ENCODE measurements around the gene TNIK. TPM values are rescaled to one million over a fixed set of nuclear protein-coding genes. Genes with fewer than 3 reads are reported as not detected.
A peak's percentile ranks its signal among the peaks of the same experiment; 100 is the strongest.
"Not testable (repeated sequence)": the region's sequence is repeated elsewhere in the genome, so short reads cannot be mapped to it uniquely, and the experiment has no call there.

TNIK gene
- polyA plus RNA-seq, 1 donor: 32.3 TPM

DNA sequence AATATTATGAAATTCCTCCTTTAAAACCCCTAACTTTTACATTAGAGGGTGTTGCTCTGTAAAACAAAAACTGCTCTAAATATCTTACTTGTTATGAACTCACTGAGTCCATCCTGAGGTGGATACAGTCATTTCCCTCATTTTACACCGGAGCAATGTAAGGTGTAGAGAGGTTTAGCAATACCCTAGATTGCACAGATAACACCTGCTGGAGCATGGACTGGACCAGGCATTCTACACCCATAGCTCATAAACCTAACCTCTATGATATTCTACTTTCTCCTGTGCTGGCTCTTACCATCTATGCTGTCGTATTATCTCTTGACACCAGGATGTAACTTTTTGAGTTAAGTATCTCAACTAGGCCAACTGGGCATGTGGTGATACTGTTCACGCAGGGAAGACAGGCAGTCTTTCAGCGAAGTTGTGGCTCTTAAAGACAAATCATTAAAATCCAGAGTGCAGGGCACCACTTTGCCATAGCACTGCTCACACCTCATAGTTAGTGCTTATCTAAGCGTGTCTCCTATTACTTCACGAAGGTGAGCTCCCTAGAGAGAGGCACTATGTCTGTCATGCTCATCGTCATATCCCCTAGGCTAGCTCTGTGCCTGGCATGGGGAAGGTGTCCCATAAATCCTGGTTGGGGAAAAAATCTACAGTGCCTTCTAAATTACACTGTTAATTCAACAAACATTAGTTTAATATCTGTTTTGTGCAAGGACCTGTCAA lies 333.6 kb downstream of the TNIK start:
- H3K27ac ChIP-seq (ENCODE audit: low read length): peak overlapping the region; percentile 42
- no peak overlapping the region for H3K4me3 ChIP-seq (ENCODE audit: low read length)
- peaks cover 3% of the 10 kb centered on the region for H3K36me3 ChIP-seq (ENCODE audit: control insufficient read depth, insufficient read depth, low read length)
- H3K27me3 ChIP-seq (ENCODE audit: control insufficient read depth, insufficient read depth, low read length): no peaks in the 10 kb centered on the region
- no peaks in the 10 kb centered on the region for H3K4me1 ChIP-seq (ENCODE audit: control insufficient read depth, insufficient read depth, low read length)
- 100% methylated on average over 1 of the region's 7 CpGs for WGBS (ENCODE audit: insufficient coverage, low lambda C conversion rate)
- peak; percentile 46 to 54 for DNase-seq
- H3K9me3 ChIP-seq (ENCODE audit: control insufficient read depth, low read depth, low read length): no peaks in the 10 kb centered on the region

DNA sequence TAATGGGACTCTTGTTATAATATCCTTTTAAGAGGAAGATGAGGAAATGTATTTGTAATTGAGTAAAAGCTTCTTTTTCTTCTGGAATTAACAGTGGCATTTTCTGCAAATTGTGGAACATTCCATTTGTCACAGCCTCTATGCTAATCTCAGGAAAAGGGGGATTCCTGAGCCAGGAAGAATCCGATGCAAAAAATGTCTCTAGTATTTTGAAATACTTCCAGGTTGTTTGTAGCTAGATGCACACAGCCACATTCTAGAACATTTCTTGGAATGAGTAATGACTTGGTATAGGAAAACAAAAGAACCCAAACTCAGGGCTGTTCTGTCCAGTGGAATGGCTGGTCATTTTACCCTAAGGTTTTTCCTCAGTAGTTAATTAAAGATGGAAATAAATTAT lies 335.2 kb downstream of the TNIK start:
- no peaks in the 10 kb centered on the region for H3K4me1 ChIP-seq (ENCODE audit: control insufficient read depth, insufficient read depth, low read length)
- H3K27me3 ChIP-seq (ENCODE audit: control insufficient read depth, insufficient read depth, low read length): no peaks in the 10 kb centered on the region
- no peak for DNase-seq
- peaks cover 7% of the 10 kb centered on the region for H3K36me3 ChIP-seq (ENCODE audit: control insufficient read depth, insufficient read depth, low read length)
- H3K9me3 ChIP-seq (ENCODE audit: control insufficient read depth, low read depth, low read length): no peaks in the 10 kb centered on the region
- H3K27ac ChIP-seq (ENCODE audit: low read length): no peak overlapping the region
- no peak overlapping the region for H3K4me3 ChIP-seq (ENCODE audit: low read length)
- WGBS (ENCODE audit: insufficient coverage, low lambda C conversion rate): 83% methylated on average over 1 of the region's 1 CpG

DNA sequence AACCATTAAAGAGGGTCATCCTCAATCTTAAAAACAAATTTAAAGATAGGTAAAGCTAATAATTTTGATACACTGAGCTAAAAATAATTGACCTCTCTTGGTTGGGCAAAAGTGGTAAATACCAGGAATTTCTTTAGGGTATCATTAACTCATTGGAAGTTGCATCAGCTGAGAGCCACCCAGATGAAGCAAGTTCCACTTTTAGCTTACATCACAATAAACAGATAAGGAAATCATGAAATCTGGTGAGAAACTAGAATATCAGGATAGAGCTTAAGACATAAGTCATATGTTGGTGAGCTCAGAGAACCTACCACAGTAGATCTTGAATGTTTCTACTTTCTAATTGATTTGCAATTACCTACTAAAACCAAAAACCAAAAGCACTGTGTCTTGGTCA lies 336.3 kb downstream of the TNIK start:
- Histone ChIP-seq H3K27me3 (ENCODE audit: control insufficient read depth, insufficient read depth, low read length) (no peaks in the 10 kb centered on the region), H3K36me3 (ENCODE audit: control insufficient read depth, insufficient read depth, low read length) (peaks cover 7% of the 10 kb centered on the region), H3K4me3 (ENCODE audit: low read length) (no peak overlapping the region), H3K27ac (ENCODE audit: low read length) (no peak overlapping the region), H3K9me3 (ENCODE audit: control insufficient read depth, low read depth, low read length) (no peaks in the 10 kb centered on the region), H3K4me1 (ENCODE audit: control insufficient read depth, insufficient read depth, low read length) (no peaks in the 10 kb centered on the region)
- peak in 1 of 2 donors; percentile 12 for DNase-seq

DNA sequence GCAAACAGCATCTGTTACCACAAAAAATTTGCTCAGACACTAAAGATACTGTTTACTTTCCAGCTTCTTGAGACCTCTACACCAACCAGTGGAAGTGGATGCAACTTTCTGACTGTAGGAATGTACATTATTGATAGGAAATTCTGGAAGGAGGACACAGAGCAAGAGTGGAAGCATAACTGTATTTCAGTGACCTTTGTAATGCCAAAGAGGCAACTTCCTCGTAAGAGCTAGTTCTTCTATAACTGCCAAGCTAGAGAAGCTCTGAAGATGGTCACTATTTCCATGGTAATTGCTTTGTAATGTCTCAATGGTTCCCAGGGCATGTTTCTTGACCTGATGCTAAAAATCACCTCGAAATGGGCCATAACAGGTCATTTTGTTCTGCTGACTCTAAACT lies 337.3 kb downstream of the TNIK start:
- H3K9me3 ChIP-seq (ENCODE audit: control insufficient read depth, low read depth, low read length): no peaks in the 10 kb centered on the region
- H3K36me3 ChIP-seq (ENCODE audit: control insufficient read depth, insufficient read depth, low read length): peaks cover 7% of the 10 kb centered on the region
- WGBS (ENCODE audit: insufficient coverage, low lambda C conversion rate): no CpG with 5 or more reads among the region's 2 CpGs
- no peak for DNase-seq
- no peak overlapping the region for H3K27ac ChIP-seq (ENCODE audit: low read length)
- no peaks in the 10 kb centered on the region for H3K4me1 ChIP-seq (ENCODE audit: control insufficient read depth, insufficient read depth, low read length)
- H3K4me3 ChIP-seq (ENCODE audit: low read length): no peak overlapping the region
- no peaks in the 10 kb centered on the region for H3K27me3 ChIP-seq (ENCODE audit: control insufficient read depth, insufficient read depth, low read length)

DNA sequence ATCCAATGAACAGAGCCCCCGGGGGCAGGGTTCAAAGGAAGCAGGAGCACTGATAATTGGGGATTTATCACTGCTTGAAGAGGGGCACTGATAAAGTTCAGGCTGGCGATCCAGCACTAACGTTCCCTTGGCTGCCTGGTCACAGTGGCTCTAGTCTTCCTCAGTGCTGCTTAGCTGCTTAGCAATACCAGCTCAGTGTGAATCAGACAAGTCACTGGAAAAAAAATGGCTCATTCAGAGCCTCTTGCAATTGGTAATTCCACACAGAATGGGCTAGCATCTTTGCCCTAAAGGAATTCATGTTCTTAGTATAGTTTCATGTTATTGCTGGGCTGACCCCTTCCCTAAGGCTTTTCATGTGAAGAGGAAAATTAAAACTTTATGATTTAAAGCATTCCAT lies 338.0 kb downstream of the TNIK start:
- H3K27me3 ChIP-seq (ENCODE audit: control insufficient read depth, insufficient read depth, low read length): no peaks in the 10 kb centered on the region
- no peak overlapping the region for H3K27ac ChIP-seq (ENCODE audit: low read length)
- 60% methylated on average over 1 of the region's 3 CpGs for WGBS (ENCODE audit: insufficient coverage, low lambda C conversion rate)
- H3K9me3 ChIP-seq (ENCODE audit: control insufficient read depth, low read depth, low read length): no peaks in the 10 kb centered on the region
- no peak overlapping the region for H3K4me3 ChIP-seq (ENCODE audit: low read length)
- H3K4me1 ChIP-seq (ENCODE audit: control insufficient read depth, insufficient read depth, low read length): no peaks in the 10 kb centered on the region
- DNase-seq: no peak
- H3K36me3 ChIP-seq (ENCODE audit: control insufficient read depth, insufficient read depth, low read length): peaks cover 7% of the 10 kb centered on the region

DNA sequence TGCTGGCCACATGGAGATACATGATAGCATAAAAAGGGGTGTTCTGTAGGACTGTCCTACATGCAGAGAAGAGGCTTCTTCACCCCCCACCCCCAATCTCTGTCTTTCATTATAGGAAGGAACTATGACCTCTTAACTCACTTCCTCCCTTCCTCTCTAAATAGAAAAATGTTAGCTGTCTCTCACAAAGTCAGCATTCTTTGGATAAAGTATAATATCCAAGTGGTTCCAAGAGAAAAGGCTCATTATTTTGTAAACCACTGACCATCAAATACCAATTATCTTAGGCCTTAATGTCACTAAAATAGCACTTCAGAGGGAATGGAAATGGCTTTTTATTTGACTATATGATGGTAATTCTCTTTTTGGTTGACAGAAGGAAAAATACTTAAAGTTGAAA lies 338.4 kb downstream of the TNIK start:
- H3K36me3 ChIP-seq (ENCODE audit: control insufficient read depth, insufficient read depth, low read length): peaks cover 7% of the 10 kb centered on the region
- H3K4me1 ChIP-seq (ENCODE audit: control insufficient read depth, insufficient read depth, low read length): no peaks in the 10 kb centered on the region
- no peak for DNase-seq
- no peaks in the 10 kb centered on the region for H3K27me3 ChIP-seq (ENCODE audit: control insufficient read depth, insufficient read depth, low read length)
- no peaks in the 10 kb centered on the region for H3K9me3 ChIP-seq (ENCODE audit: control insufficient read depth, low read depth, low read length)
- H3K27ac ChIP-seq (ENCODE audit: low read length): no peak overlapping the region
- no peak overlapping the region for H3K4me3 ChIP-seq (ENCODE audit: low read length)

DNA sequence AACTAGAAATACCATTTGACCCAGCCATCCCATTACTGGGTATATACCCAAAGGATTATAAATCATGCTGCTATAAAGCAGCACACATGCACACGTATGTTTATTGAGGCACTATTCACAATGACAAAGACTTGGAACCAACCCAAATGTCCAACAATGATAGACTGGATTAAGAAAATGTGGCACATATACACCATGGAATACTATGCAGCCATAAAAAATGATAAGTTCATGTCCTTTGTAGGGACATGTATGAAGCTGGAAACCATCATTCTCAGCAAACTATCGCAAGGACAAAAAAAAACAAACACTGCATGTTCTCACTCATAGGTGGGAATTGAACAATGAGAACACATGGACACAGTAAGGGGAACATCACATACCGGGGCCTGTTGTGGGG lies 340.8 kb downstream of the TNIK start:
- H3K4me1 ChIP-seq (ENCODE audit: control insufficient read depth, insufficient read depth, low read length); H3K9me3 ChIP-seq (ENCODE audit: control insufficient read depth, low read depth, low read length); H3K4me3 ChIP-seq (ENCODE audit: low read length); H3K27ac ChIP-seq (ENCODE audit: low read length); DNase-seq; H3K27me3 ChIP-seq (ENCODE audit: control insufficient read depth, insufficient read depth, low read length): not testable (repeated sequence)
- H3K36me3 ChIP-seq (ENCODE audit: control insufficient read depth, insufficient read depth, low read length): peaks cover 14% of the 10 kb centered on the region
- WGBS (ENCODE audit: insufficient coverage, low lambda C conversion rate): 100% methylated on average over 1 of the region's 3 CpGs

DNA sequence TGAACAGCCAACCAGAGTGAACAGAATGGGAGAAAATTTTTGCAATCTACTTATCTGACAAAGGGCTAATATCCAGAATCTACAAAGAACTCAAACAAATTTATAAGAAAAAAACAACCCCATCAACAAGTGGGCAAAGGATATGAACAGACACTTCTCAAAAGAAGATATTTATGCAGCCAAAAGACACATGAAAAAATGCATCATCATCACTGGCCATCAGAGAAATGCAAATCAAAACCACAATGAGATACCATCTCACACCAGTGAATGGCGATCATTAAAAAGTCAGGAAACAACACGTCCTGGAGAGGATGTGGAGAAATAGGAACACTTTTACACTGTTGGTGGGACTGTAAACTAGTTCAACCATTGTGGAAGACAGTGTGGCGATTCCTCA lies 341.2 kb downstream of the TNIK start:
- H3K27ac ChIP-seq (ENCODE audit: low read length); H3K9me3 ChIP-seq (ENCODE audit: control insufficient read depth, low read depth, low read length); H3K4me3 ChIP-seq (ENCODE audit: low read length); DNase-seq; H3K27me3 ChIP-seq (ENCODE audit: control insufficient read depth, insufficient read depth, low read length); H3K4me1 ChIP-seq (ENCODE audit: control insufficient read depth, insufficient read depth, low read length): not testable (repeated sequence)
- H3K36me3 ChIP-seq (ENCODE audit: control insufficient read depth, insufficient read depth, low read length): peaks cover 14% of the 10 kb centered on the region
- WGBS (ENCODE audit: insufficient coverage, low lambda C conversion rate): no CpG with 5 or more reads among the region's 3 CpGs

DNA sequence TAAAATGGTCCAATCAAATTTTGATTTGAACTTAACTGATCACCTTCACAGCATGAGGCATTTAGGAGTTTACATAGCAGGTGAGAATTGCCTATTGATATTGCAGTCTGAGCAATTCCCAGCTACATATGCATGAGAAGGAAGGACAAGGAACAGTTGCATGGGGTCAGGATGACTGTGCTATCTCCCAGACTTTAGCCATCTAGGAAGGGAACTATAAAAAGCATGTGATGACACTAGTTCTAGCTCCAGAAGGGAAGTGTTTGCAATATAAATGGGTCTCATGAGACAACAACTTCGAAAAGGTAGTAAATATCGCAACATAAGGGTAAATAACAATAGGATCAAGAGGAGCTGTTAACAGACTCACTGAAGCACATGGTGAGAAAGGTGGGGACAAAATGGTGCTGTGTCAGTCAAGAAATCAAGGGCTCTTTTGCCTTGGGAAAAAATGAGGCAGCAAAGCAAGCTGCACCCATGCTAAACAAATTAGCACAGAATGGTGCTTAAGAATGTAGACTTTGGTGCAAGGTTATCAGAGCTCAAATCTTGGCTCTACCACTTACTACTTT lies 343.3 kb downstream of the TNIK start:
- no peaks in the 10 kb centered on the region for H3K9me3 ChIP-seq (ENCODE audit: control insufficient read depth, low read depth, low read length)
- H3K4me3 ChIP-seq (ENCODE audit: low read length): no peak overlapping the region
- DNase-seq: peak; percentile 62 to 81
- peak overlapping the region; percentile 34 for H3K27ac ChIP-seq (ENCODE audit: low read length)
- WGBS (ENCODE audit: insufficient coverage, low lambda C conversion rate): 83% methylated on average over 1 of the region's 2 CpGs
- no peaks in the 10 kb centered on the region for H3K4me1 ChIP-seq (ENCODE audit: control insufficient read depth, insufficient read depth, low read length)
- peaks cover 11% of the 10 kb centered on the region for H3K36me3 ChIP-seq (ENCODE audit: control insufficient read depth, insufficient read depth, low read length)
- no peaks in the 10 kb centered on the region for H3K27me3 ChIP-seq (ENCODE audit: control insufficient read depth, insufficient read depth, low read length)

DNA sequence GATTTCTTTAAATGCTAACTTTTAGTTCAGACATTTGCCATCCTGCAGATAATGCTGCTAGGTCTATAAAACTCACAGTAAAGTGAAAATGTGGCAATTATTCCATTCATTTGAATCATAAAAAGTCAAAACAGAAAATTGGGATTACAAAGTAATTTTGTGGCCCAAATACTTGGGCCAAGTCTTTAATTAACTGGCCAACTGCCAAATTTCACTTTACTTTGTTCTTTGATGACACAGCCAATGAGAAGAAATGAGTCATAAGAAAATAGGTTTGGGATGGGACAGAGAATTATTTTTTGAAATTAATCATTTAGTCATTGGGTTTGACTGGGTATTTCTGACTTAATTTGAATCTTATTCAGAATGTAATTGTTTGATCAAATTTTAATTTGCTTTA lies 343.8 kb downstream of the TNIK start:
- no peaks in the 10 kb centered on the region for H3K27me3 ChIP-seq (ENCODE audit: control insufficient read depth, insufficient read depth, low read length)
- peaks cover 10% of the 10 kb centered on the region for H3K36me3 ChIP-seq (ENCODE audit: control insufficient read depth, insufficient read depth, low read length)
- H3K4me1 ChIP-seq (ENCODE audit: control insufficient read depth, insufficient read depth, low read length): no peaks in the 10 kb centered on the region
- no peak overlapping the region for H3K4me3 ChIP-seq (ENCODE audit: low read length)
- no peak overlapping the region for H3K27ac ChIP-seq (ENCODE audit: low read length)
- no peak for DNase-seq
- H3K9me3 ChIP-seq (ENCODE audit: control insufficient read depth, low read depth, low read length): no peaks in the 10 kb centered on the region

DNA sequence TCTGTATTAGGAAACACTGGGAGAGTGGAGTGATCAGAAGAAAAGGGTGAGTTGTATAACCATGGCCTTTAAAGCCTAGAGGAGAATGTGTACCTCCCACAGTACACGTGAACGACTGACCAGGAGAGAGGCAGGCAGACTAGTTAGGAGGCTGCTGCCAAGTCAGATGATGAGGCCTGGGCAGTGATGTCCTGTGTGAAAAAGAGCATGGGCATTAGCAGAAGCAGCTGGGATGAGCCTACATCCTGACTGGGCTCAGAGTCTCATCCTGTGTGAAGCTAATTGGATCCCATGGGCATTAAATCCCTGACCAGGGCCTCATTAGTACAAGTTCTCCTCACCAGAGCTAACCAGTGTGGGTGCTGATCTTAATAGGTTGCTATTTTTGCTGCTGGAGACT lies 344.5 kb downstream of the TNIK start:
- DNase-seq: no peak
- no peaks in the 10 kb centered on the region for H3K4me1 ChIP-seq (ENCODE audit: control insufficient read depth, insufficient read depth, low read length)
- no peaks in the 10 kb centered on the region for H3K9me3 ChIP-seq (ENCODE audit: control insufficient read depth, low read depth, low read length)
- peaks cover 8% of the 10 kb centered on the region for H3K36me3 ChIP-seq (ENCODE audit: control insufficient read depth, insufficient read depth, low read length)
- H3K27me3 ChIP-seq (ENCODE audit: control insufficient read depth, insufficient read depth, low read length): no peaks in the 10 kb centered on the region
- no peak overlapping the region for H3K4me3 ChIP-seq (ENCODE audit: low read length)
- H3K27ac ChIP-seq (ENCODE audit: low read length): no peak overlapping the region
- no CpG with 5 or more reads among the region's 2 CpGs for WGBS (ENCODE audit: insufficient coverage, low lambda C conversion rate)

Measured in large intestine (tissue), 3 donors.